ENCODE data around the gene FAAP20. TPM values are rescaled to one million over a fixed set of nuclear protein-coding genes. Genes with fewer than 3 reads are reported as not detected.

Gene FAAP20, protein sequence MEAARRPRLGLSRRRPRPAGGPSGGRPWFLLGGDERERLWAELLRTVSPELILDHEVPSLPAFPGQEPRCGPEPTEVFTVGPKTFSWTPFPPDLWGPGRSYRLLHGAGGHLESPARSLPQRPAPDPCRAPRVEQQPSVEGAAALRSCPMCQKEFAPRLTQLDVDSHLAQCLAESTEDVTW
- polyA plus RNA-seq (ENCODE audit: insufficient read length in 3 of 3): 10 to 100 TPM; 19.0 to 30.1 (median 25.8) TPM

DNA sequence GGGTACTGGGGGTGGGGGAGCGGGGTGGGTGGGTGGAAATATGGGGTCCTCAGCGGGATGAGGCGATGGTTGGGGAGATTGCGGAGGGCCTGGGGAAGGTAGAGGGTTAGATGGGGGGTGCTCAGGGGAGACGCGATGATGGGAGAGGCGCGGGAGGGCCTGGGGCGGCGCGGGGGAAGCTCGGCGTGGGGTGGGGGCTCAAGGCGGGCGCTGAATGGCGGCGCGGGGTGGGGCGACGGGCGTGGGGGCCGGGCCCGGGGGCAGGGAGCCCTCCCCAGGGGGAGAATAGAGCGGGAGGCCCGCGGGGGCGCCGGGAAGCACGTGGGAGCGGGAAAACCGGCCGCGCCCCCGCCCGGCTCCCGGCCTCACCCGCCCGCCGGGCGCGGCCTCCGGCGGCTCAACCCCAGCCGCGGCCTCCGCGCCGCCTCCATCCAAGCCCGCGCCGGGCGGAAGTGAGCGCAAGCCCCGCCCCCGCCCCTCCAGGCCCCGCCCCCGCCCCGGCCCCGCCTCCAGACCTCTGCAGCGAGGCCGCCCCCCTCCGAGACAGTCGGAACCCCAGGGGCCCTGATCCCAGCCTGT lies at the start of gene FAAP20:
Gene FAAP20 (minus strand): TSS at position 454 of the 579 bp plus-strand sequence. CDS start 23 bp downstream, at position 431.
- no peak for DNase-seq (ENCODE audit: low read depth in 3 of 3, low spot score in 2 of 3)

DNA sequence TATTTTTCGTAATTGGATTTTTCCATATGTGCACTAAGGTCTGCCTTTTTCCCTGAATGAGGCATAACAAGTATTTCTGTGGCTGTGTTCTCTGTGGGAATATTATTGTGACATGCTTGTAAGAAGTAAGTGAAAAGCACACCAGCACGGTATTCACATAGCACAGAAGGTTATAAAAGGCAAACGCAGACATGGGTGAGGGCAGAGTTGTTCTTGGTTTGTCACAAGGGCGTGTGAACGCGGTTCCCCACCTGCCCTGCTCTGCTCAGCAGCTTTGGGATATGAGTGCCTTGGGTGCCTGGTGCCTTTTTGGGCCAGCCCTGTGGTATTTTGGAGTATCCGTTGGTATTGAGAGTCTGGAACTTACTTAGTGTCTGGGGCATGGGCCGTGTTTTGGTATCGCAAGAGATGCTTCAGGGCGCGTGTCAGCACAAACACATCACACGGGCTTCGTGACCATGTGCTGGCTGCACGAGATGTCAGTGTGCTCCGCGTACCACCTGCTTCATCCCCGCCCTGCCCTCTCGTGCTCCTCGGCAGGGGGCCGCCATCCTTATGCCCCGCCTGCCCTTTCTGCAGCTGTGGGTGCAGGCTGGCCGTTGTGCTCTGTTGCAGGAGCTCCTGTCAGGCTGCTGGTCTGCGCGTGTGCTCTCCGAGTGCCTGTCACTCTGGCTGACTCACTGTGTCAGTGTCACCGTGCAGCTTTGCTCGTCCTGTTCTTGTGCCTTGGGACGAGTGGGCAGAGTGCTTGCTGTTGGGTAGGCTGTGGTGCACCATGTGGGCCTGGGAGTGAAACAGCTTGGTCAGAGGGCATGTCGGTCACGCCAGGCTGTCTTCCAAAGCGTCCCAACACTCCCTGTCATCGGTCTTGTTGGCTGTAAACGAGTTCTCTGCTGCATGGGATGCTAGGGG lies 48.5 kb upstream of the FAAP20 start:
- no peak for DNase-seq (ENCODE audit: low read depth in 3 of 3, low spot score in 2 of 3)

DNA sequence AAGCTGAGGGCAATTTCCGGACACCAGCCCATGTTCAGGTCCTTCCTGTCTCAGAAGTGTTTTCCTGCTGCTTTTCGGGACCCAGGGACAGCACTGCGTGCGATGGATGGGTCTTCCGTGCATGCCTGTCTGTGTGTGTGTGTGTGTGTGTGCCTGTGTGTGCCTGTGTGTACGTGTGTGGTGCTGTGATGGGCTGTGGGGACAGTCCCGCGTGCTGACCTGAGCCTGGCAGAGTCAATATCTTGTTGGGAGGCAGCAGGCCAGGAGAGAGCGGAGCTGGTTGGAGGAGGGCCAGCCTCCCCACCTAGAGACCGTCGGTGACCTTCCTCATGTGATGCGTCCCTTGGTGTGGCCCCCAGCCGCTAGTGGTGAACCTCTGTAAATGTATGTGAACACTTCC lies 47.2 kb upstream of the FAAP20 start:
- DNase-seq (ENCODE audit: low read depth in 3 of 3, low spot score in 2 of 3): no peak

DNA sequence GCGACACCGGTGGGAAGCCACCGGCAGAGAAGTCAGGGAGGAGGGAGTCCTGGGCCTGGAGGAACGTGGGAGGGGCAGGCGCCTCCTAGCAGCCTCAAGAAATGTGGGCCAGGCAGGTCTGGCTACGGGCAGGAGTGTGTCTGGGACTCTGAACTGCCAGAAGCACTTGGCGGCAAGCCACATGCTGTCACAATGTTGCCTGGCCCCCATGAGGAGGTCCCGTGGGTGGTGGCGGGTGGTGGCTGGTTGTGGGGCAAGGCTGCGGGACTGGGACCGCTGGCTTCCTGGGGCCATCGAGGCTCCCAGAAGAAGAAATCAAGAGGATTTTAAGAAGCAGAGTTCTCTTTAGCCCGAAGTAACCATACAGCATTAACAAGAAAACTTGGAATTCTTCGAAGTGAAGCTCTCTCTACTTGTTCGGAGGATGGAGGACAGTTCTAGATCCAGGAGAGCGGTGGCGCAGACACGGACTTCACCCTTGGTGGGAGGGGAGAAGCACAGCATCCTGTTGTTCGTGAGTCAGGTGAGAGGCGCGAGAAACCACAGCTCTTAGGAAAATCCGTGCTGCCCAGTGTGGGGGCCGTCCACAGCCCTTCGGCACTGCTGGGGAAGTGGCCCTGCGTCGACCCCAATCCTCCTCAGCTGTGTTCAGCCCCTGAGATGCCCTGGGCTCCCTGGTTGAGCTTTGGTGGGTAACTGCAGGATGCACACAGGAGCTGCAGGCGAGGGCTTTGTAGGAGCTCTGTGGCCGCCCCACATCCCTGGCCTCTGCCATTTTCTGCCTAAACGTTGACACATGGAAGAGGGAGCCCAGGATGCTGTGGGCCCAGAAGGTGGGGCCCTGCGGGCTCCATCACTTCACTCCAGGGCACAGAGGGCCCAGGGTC lies 45.9 kb upstream of the FAAP20 start:
- DNase-seq (ENCODE audit: low read depth in 3 of 3, low spot score in 2 of 3): no peak

DNA sequence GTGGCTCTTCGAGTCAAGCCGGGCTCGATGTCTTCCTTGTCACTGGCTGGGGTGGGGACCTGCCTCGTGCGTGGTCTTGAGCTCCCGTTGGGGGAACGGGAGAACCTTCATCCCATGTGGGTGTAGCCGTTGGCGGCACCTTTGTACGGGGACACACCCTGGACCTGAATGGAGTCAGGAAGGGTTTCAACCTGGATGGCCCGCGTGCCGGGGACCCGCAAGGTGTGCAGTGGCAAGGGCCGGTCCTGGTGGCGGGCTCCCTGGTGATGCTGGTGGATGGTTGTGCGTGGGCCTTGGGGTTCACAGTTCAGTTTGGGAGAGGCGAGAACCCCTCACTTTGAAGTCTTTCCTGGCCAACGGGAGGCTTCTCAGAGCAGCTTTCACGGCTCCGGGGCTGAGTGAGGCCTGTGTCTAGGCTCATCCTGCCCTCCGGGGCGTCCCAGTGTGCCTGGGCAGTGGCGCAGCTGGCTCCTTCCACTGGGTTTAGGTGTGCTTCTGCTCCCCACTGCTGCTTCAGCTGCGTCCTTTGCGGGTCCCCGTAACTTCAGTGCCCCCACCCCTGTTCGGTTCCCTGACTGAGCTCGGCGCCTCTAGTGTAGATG lies 44.9 kb upstream of the FAAP20 start:
- DNase-seq (ENCODE audit: low read depth in 3 of 3, low spot score in 2 of 3): no peak

DNA sequence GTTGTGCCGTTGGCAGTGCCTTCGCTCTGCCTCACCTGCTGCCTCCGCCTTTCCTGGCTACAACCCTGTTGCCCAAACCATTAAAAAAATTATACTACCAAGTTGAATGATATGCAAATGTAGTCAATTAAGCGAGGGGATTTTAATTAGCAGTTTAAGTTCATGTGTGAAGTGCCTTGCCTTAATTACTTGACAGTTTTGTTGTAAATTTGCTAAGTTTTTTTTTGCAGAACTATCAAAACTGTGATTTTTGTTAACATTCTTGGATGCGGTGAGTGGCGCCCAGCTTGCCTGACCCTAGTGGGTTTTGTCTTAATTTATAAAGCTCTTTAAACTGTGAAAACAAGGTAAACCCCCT lies 44.4 kb upstream of the FAAP20 start:
- DNase-seq (ENCODE audit: low read depth in 3 of 3, low spot score in 2 of 3): no peak

DNA sequence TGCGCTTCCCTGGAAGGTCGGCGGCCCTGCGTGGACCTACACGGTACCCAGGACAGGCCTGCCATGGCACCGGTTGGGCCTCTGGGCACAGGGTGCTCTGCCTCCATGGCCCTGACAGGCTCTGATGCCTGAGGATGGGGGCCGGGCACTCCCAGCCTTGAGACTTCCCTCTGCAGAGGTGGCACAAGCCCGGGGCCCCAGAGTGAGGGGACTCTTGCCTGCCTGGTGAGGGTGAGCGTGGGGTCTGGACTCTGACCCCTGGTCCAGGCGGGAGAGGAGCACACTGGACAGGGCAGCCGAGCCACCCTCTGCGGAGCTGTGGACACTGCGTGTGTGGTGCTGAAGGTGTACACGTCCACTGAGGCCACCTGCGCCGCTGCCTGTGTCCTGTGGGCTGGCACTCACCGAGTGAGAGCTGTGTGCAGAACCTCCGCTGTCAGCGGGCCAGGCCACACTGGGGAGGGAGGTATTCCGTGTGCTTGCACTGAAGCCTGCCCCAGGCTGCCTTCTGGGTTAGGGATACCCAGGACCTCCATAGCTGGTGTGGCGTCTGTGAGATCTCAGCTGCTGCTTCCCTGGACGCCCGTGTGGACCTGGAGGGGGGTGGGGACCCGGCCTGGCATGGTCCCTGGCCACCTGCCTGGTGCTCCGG lies 43.9 kb upstream of the FAAP20 start:
- DNase-seq (ENCODE audit: low read depth in 3 of 3, low spot score in 2 of 3): no peak

DNA sequence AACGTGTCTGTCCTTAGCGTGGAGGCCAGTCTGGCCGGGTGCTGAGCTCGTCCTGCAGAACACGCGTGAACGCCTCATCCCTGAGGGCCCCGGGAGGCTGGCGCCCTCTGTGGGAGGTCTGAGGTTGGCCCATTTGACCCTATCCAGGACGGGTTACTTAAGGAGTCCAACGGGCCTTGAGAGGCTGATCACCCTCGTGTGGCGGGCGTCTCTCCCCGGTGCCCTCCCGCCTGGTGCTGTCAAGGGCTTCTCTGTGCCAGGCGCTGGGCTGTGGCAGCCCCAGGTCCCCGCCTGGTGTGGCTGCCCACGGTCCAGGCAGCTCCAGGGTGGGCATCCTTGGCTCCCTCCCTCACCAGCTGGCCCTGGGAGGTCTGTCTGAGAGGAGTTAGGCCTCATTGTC lies 43.2 kb upstream of the FAAP20 start:
- no peak for DNase-seq (ENCODE audit: low read depth in 3 of 3, low spot score in 2 of 3)

DNA sequence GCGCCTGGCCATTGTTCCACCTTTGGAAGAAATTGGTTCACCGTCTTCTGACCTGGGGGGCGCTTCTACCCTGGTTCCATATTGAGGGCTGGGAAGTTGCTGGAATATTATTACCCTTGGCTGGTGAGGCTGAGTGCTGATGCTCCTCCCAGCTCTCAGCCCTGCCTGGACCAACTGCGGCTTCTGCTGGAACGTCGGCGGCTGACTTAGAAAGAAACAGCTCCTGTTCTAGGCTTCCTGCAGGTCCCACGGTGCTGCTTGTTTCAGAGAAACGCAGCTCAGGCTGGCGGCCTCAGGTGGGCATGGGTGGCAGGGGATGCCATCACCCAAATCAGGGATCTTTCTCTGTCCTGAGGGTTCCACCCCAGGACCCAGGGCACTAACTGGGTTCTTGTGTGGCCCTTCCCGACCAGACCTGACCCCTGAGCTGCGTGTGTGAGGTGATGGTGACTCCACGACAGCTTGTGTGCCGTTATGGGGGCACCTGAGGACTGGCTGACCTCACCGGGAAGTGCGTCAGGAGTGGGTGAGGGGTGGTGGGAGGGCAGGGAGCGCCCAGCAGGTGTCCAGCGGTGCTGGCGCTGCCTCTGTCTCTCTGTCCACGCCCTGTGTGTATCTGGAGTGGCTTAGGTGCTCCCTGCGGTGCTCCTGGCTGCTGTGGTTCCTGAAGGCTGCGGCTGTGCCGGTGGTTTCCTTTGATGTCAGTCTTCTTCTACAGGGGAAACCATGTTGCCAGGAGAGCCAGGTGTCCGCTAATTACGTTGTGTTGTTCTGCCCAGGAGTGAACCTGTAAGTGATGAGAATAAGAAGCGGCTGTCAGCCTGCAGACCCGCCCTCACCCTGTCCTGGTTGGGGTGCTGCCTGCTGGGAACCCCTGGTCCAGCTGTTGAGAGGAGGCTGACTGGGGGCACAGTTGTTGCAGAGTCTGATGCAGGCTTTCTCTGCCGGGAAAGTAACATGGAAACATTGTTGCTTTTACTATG lies 42.4 kb upstream of the FAAP20 start:
- no peak for DNase-seq (ENCODE audit: low read depth in 3 of 3, low spot score in 2 of 3)

DNA sequence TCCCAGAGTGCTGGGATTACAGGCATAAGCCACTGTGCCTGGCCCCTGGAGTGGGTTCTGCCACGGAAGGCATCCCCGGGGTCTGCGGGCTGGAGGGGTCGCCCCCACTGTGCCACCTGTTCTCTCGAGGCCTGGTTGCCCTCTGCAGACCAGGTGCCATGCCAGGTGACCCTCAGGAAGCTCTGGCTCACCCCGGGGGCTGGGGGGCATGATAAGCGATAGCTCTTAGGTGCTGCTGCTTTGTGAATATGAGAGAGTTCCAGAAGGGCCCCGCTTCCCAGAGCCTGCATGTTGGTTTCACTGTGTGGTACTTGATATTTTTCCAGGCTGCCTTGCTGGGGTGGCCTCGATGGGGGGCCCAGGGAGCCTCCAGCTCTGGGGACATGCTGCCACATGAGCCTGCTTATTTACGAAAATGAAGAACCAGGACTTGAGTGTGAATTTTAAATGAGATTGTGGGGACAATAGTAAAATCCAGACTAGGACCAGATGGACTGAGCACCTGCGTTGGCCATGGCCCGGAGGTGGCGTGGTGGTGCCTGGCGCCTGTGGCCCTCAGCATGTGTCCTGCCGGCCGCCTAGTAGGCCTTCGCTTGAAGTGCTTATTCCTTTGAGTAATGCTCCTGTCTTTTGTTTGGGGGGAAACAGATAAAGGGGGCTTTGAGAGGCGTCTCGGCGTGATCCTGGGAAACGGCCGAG lies 40.9 kb upstream of the FAAP20 start:
- no peak for DNase-seq (ENCODE audit: low read depth in 3 of 3, low spot score in 2 of 3)

DNA sequence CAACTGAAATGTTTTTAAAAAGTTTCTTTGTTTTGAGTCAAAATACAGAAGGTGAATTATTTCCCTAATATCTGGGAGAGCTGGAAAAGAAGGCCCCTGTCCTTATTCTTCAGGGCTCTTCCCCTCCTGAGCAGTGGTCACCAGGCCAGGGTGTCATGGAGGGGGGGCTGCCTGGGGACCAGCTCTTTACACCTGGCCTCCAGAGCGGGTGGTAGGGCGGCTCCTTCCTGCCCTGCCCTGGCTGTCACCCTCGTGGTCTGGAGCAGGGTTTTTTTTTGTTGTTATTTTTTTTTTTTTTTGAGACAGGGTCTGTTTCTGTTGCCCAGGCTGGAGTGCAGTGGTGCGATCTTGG lies 40.2 kb upstream of the FAAP20 start:
- DNase-seq (ENCODE audit: low read depth in 3 of 3, low spot score in 2 of 3): no peak

DNA sequence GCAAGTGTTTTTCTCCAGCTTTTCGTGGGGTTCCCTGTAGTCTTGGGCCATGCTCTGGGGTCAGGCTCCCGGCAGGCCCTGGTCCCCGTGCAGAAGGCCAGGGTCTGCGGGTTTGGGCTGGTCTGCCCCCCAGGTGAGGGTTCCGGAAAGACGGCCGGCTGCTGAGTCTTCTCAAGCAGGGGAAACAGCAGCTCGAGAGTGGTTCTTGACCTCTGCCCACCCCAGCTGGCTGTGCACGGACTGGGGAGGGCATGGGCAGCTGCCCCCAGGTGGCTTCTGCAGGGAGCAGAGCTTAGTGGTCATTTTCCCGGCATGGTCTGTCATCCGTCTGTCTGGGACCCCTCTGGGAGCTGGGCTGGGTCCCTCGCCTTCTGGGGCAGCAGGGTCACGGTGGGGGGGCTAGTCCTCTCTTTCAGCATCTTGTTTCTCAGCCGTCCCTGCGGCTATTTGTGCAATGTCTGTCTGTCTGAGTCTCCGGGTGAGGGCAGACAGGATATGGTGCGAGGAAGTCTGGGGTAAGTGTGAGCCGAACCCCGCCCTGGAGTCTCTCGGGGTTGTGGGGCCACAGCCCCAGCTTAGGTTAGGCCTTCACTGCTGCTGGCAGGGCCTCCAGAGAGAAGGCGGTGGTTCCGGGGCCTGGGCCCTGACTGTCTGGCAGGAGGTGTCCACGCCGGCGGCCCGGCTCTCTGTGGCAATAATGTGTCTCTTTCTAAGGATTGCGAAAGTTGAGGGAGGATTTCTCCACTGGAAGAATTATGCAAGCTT lies 39.6 kb upstream of the FAAP20 start:
- no peak for DNase-seq (ENCODE audit: low read depth in 3 of 3, low spot score in 2 of 3)

DNA sequence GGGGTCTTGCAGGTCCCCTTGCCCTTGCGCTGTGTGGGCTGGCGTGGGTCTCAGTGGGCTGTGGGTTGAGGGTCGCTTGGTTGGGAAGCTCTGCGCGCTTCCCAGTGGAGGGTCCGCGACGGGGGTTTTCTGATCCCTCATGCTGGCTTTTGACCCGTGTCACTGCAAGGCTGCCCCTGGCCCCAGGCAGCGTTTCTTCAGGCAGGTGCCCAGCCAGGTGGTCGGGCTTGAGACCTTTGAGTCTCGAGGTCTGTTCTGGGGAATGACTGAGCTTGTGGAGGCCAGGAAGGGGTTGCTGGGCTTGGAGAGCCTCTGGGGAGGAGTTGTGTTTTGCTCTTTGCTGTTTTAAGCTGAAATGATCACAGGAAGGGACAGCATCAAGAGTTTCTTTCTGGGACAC lies 38.9 kb upstream of the FAAP20 start:
- DNase-seq (ENCODE audit: low read depth in 3 of 3, low spot score in 2 of 3): no peak

DNA sequence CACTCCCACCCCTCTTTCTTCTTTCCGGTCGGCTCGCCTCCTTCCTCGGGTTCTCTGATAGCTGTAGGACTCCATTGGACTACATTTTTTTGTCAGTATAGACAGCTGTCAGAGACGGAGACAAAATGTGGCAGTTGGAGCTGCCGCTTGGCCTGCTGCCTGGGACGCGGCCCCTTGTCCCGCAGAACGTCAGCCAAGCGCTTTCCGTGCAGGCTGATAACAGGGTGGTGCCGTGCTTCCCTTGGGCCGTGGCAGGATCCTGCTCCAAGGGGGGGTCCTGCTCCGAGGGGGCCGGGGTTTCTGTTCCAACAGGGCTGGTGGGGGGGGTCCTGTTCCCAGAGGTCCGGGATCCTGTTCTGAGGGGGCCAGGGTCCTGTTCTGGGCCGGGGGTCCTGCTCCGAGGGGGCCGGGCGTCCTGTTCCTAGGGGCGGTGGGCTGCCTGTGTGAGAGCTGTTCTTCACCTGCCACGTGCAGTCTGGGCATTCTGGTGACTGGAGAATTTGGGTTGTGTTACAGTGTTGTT lies 38.4 kb upstream of the FAAP20 start:
- no peak for DNase-seq (ENCODE audit: low read depth in 3 of 3, low spot score in 2 of 3)

DNA sequence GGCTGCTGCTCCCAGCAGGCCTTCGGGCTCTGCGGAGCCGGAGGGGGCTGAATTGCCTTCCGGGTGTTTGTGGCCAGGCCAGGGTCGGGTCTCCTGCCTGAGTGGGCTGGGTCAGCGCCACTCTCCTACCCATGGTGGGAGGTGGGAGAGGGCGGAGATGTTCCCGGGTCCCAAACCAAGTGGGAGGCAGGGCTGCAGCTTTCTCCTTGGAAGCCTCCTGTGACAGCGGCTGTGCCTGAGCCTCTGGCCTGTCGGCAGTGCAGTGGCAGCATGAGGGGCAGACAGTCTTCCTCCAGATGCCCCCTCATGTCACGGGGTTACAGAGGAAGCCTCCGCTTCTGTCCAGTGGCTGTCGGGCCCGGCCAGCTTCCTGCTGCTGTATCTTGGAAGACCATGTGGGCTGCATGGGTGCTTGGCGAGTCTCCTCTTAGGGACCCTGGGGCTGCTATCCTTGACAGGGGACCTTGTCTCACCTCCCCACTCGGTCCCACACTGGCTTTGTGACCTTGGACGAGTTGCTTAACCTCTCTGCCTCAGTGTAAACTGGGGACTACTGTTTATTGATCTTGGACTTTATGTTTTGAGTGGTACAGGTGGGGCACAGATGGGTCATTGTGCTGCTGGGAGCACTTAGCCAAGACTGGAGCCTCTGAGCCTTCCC lies 37.8 kb upstream of the FAAP20 start:
- no peak for DNase-seq (ENCODE audit: low read depth in 3 of 3, low spot score in 2 of 3)

DNA sequence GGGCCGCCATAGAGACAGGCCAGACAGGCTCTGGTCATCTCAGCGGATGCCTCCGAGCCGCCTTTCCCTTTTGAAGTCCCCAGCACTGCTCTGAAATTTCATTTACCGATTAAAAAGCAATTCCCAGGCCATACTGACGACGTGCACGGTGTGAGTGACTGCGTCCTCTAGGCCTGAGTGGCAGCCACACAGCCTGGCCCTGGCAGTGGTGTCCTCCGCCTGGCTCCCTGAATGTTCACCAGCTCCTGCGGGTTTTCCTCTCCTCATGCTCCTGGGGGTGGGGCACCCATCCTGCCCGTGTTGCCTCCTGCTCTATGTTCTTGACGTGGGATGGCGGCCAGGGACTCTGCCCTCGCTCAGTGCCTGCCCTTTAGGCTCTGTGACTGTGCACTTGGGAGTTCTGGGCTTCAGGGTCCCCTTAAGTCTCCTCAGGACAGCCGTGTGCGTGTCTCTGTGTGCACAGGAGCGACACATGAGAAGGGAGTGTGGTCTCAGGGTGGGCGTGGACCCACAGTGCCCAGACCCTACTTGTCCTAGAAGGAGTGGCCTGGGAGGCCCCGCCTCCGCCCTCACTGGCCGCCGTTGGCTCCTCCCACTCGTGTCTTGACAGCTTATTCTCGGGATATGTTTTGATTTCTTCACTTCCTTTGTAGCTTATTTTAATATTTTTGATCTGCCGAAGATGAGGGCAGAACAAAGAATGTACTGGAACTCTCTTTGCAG lies 37.1 kb upstream of the FAAP20 start:
- no peak for DNase-seq (ENCODE audit: low read depth in 3 of 3, low spot score in 2 of 3)
